Keratinocyte (primary cell): ENCODE data around the gene EXOC4. TPM values are rescaled to one million over a fixed set of nuclear protein-coding genes. Genes with fewer than 3 reads are reported as not detected.

Source experiments
- DNase-seq: peaks from one replicate; pipeline ENCODE4 v3.0.0-alpha.2; 2011; ENCODE audit warnings: low read depth, missing footprints, low spot score
- FAIRE-seq: peaks from 2 replicates; lab custom pipeline; 2011; peaks lifted over from hg19 to GRCh38; lab: Jason Lieb, UNC
- H2AFZ ChIP-seq: 2 replicates; pipeline ENCODE4 v1.6.0; 2012; ENCODE audit warnings: low read length, control low read depth, inconsistent platforms; ENCODE audit not compliant: control insufficient read depth
- H3K27ac ChIP-seq: 2 replicates; pipeline ENCODE4 v1.5.1; 2011; ENCODE audit warnings: low read length; ENCODE audit not compliant: control insufficient read depth, insufficient read depth
- H3K27me3 ChIP-seq: 3 replicates; pipeline ENCODE4 v1.6.0; 2011; ENCODE audit warnings: low read length; ENCODE audit not compliant: control insufficient read depth, insufficient read depth; ENCODE audit errors: extremely low read depth
- H3K36me3 ChIP-seq, 2 experiments: 2 replicates in 1 of 2; 3 replicates in 1 of 2; pipeline ENCODE4 v1.5.1; 2011; ENCODE audit warnings: low read length in 2 of 2, mild to moderate bottlenecking in 1 of 2; ENCODE audit not compliant: control insufficient read depth in 2 of 2, insufficient read depth in 2 of 2; ENCODE audit errors: extremely low read depth in 1 of 2
- H3K4me1 ChIP-seq: 3 replicates; pipeline ENCODE4 v1.5.1; 2011; ENCODE audit warnings: low read length; ENCODE audit not compliant: control insufficient read depth, insufficient read depth; ENCODE audit errors: extremely low read depth
- H3K4me2 ChIP-seq: 3 replicates; pipeline ENCODE4 v1.6.0; 2011; ENCODE audit warnings: low read depth, low read length; ENCODE audit not compliant: control insufficient read depth, insufficient read depth; ENCODE audit errors: extremely low read depth
- H3K4me3 ChIP-seq, 3 experiments: fragments of 200-600 bp in 1 of 3; sonication (generic) in 1 of 3; 2 replicates in 2 of 3; 3 replicates in 1 of 3; pipeline ENCODE4 v1.5.1; 2011 to 2016; ENCODE audit warnings: low read length in 3 of 3, mild to moderate bottlenecking in 3 of 3, control low read depth in 2 of 3, inconsistent platforms in 1 of 3, low read depth in 1 of 3, mixed read lengths in 1 of 3, mixed run types in 1 of 3, moderate library complexity in 1 of 3; ENCODE audit not compliant: control insufficient read depth in 2 of 3, insufficient read depth in 2 of 3; ENCODE audit errors: extremely low read depth in 1 of 3
- H3K79me2 ChIP-seq: 2 replicates; pipeline ENCODE4 v1.6.0; 2012; ENCODE audit warnings: low read length; ENCODE audit not compliant: control insufficient read depth, insufficient read depth
- H3K9ac ChIP-seq: 3 replicates; pipeline ENCODE4 v1.6.0; 2011; ENCODE audit warnings: low read length; ENCODE audit not compliant: control insufficient read depth, insufficient read depth; ENCODE audit errors: extremely low read depth
- H3K9me1 ChIP-seq: 3 replicates; pipeline ENCODE4 v1.6.0; 2011; ENCODE audit warnings: low read length; ENCODE audit not compliant: control insufficient read depth, insufficient read depth; ENCODE audit errors: extremely low read depth
- H3K9me3 ChIP-seq: 2 replicates; pipeline ENCODE4 v1.5.1; 2012; ENCODE audit warnings: low read depth, low read length; ENCODE audit not compliant: control insufficient read depth
- H4K20me1 ChIP-seq: 3 replicates; pipeline ENCODE4 v1.6.0; 2011; ENCODE audit warnings: low read length; ENCODE audit not compliant: control insufficient read depth, insufficient read depth; ENCODE audit errors: extremely low read depth
- EZH2 ChIP-seq: IDR thresholded peaks from one replicate; pipeline ENCODE4 v1.6.1; 2012; ENCODE audit warnings: inconsistent platforms, mild to moderate bottlenecking, low read length, moderate library complexity
- dilution Hi-C: fragments of 300-500 bp; cut with MboI; formaldehyde crosslinking; loops from one replicate; pipeline ENCODE4 v1.7.0; 2020; ENCODE audit warnings: low sequenced_read_pairs; ENCODE audit not compliant: extremely low pct_ligation_motif_present
- polyA plus RNA-seq, 5 experiments: library from polyadenylated mRNA; depleted of rRNA in 3 of 5; stranded (reverse) in 3 of 5; stranded (forward) in 1 of 5; unstranded in 1 of 5; fragments of >200 nt; gene quantifications; 1 replicate in 1 of 5; 2 replicates in 3 of 5; 3 replicates in 1 of 5; pipeline versions ENCODE4 v1.2.1 to v1.2.3, GENCODE V29; 2011 to 2012; ENCODE audit warnings: missing spikeins in 2 of 5, low read depth in 1 of 5, low replicate concordance in 1 of 5
- TF ChIP-seq, protein P1 (sequence below), 3 experiments: IDR thresholded peaks in 1 of 3; conservative IDR thresholded peaks in 1 of 3; optimal IDR thresholded peaks in 1 of 3; 2 replicates in 2 of 3; 3 replicates in 1 of 3; pipeline versions ENCODE3 to v1.5.1; 2011; ENCODE audit warnings: low read length in 3 of 3, mild to moderate bottlenecking in 3 of 3, moderate library complexity in 2 of 3, control low read depth in 1 of 3, inconsistent platforms in 1 of 3; ENCODE audit not compliant: insufficient read depth in 2 of 3; ENCODE audit errors: extremely low read depth in 1 of 3

The EXOC4 gene
- polyA plus RNA-seq, 1 donor (not counting 4 experiments of a cell fraction or from before 2014, with no cell fraction given) = 52.6 TPM

DNA sequence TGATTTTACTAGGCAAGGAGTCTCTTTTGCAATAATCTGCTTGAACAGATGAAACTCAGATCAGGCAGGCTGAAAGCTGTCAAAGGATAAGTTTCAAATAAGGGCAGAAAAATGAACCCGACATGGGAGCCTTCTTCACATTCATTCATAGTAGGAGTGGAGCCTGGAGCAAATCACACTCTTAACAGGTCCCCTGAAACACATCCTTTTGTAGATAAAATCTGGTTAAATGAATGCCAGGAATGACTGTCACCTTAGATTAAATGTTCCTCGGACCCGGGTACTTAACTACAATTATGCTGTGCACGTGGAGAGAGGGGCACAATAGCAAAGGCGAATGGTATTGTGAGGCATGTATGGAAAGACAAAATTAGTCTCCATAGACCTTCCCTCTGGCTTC, 529.6 kb downstream of the EXOC4 start:
- H3K9me1 ChIP-seq = no peaks in the 10 kb centered on the region
- H2AFZ ChIP-seq = no peak overlapping the region
- DNase-seq (no peak), FAIRE-seq (no peak)
- peaks cover 0 to 2% of the 10 kb centered on the region in 2 experiments for H3K36me3 ChIP-seq
- no peak overlapping the region for H3K27ac ChIP-seq
- H3K4me1 ChIP-seq = no peaks in the 10 kb centered on the region
- H3K79me2 ChIP-seq = no peaks in the 10 kb centered on the region
- dilution Hi-C loops = no loop called here
- H3K9ac ChIP-seq = no peak overlapping the region
- no peak overlapping the region for H3K4me3 ChIP-seq
- no peaks in the 10 kb centered on the region for H4K20me1 ChIP-seq
- TF ChIP-seq, protein P1, sequence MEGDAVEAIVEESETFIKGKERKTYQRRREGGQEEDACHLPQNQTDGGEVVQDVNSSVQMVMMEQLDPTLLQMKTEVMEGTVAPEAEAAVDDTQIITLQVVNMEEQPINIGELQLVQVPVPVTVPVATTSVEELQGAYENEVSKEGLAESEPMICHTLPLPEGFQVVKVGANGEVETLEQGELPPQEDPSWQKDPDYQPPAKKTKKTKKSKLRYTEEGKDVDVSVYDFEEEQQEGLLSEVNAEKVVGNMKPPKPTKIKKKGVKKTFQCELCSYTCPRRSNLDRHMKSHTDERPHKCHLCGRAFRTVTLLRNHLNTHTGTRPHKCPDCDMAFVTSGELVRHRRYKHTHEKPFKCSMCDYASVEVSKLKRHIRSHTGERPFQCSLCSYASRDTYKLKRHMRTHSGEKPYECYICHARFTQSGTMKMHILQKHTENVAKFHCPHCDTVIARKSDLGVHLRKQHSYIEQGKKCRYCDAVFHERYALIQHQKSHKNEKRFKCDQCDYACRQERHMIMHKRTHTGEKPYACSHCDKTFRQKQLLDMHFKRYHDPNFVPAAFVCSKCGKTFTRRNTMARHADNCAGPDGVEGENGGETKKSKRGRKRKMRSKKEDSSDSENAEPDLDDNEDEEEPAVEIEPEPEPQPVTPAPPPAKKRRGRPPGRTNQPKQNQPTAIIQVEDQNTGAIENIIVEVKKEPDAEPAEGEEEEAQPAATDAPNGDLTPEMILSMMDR (optimal IDR thresholded peaks at IDR 0.05 in 1 of 3, IDR thresholded peaks at IDR 0.05 in 1 of 3, conservative IDR thresholded peaks at IDR 0.05 in 1 of 3; ENCODE audit: extremely low read depth in 1 of 3, insufficient read depth in 2 of 3, low read length in 3 of 3) = no peak
- H3K4me2 ChIP-seq = no peak overlapping the region
- no peaks in the 10 kb centered on the region for H3K9me3 ChIP-seq
- no peaks in the 10 kb centered on the region for H3K27me3 ChIP-seq

DNA sequence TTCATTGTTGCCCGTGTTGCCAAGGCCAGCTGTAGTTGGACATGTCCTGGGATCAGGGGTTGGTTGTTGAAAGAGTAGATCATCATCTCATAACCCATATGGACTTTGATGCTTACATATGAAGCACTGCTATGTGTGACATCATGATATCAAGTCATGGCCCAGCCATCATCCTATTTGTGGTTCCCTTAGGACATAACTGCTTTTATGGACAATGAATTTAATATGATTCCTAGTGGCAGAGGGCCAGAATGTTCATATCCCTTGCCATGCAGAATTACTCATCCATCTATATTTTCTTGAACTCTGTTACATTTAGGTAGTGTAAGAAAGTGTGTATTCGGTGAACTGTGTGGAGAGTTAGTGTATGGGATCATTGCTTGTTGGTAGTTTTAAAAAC, 530.4 kb downstream of the EXOC4 start:
- no peaks in the 10 kb centered on the region for H4K20me1 ChIP-seq
- no peaks in the 10 kb centered on the region for H3K9me3 ChIP-seq
- no peak for FAIRE-seq
- no peaks in the 10 kb centered on the region for H3K9me1 ChIP-seq
- H3K9ac ChIP-seq = no peak overlapping the region
- H3K4me3 ChIP-seq = no peak overlapping the region
- no peak overlapping the region for H3K4me2 ChIP-seq
- peak; percentile 15 for DNase-seq
- H3K79me2 ChIP-seq = no peaks in the 10 kb centered on the region
- dilution Hi-C loops = no loop called here
- H3K27me3 ChIP-seq = no peaks in the 10 kb centered on the region
- TF ChIP-seq EZH2 = no peak
- TF ChIP-seq, protein P1 (optimal IDR thresholded peaks at IDR 0.05 in 1 of 3, IDR thresholded peaks at IDR 0.05 in 1 of 3, conservative IDR thresholded peaks at IDR 0.05 in 1 of 3; ENCODE audit: extremely low read depth in 1 of 3, insufficient read depth in 2 of 3, low read length in 3 of 3) = no peak
- peaks cover 0 to 2% of the 10 kb centered on the region in 2 experiments for H3K36me3 ChIP-seq
- no peak overlapping the region for H3K27ac ChIP-seq
- H2AFZ ChIP-seq = no peak overlapping the region
- no peaks in the 10 kb centered on the region for H3K4me1 ChIP-seq
